ENCODE results near the gene RIOK1. TPM values are rescaled to one million over a fixed set of nuclear protein-coding genes. Genes with fewer than 3 reads are reported as not detected.

Gene RIOK1
- total and polyA plus RNA-seq, 11 donors = 7.0 to 14.4 (median 9.7) TPM

DNA sequence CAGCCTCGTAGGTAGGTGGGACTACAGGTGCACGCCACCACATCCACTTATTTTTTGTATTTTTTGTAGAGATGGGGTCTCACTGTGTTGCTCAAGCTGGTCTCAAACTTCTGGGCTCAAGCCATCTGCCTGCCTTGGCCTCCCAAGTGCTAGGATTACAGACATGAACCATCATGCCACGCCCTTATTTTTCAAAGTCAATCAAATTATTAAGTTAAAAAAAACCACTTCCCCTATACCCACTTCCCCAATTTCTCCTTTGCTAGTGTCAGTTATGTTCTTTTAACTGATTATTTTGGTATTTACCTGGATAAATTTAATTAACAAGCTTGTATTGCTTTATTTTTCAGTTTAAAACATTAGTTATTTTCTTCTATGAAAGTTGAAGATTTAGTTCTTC lies 49.6 kb downstream of the RIOK1 start:
- ATAC-seq (no peak), DNase-seq (no peak)
- peaks cover 0 to 9% (median 0%) of the 10 kb centered on the region in 12 donors for H3K9me3 ChIP-seq
- intact Hi-C loops (cut with DNase I) = loop anchor here in 1 of 10 donors (10.0 kb wide), 1 partner anchor 116 kb away; no protein-coding TSS in a partner anchor
- H3K36me3 ChIP-seq = no peaks in the 10 kb centered on the region
- H3K4me3 ChIP-seq = no peak overlapping the region
- no peaks in the 10 kb centered on the region for H3K27me3 ChIP-seq
- 80 to 94% (median 89%) methylated on average over 3 of the region's 3 CpGs for WGBS, 4 donors
- no peak for TF ChIP-seq POLR2A (IDR thresholded peaks at IDR 0.05)
- TF ChIP-seq, protein P1, sequence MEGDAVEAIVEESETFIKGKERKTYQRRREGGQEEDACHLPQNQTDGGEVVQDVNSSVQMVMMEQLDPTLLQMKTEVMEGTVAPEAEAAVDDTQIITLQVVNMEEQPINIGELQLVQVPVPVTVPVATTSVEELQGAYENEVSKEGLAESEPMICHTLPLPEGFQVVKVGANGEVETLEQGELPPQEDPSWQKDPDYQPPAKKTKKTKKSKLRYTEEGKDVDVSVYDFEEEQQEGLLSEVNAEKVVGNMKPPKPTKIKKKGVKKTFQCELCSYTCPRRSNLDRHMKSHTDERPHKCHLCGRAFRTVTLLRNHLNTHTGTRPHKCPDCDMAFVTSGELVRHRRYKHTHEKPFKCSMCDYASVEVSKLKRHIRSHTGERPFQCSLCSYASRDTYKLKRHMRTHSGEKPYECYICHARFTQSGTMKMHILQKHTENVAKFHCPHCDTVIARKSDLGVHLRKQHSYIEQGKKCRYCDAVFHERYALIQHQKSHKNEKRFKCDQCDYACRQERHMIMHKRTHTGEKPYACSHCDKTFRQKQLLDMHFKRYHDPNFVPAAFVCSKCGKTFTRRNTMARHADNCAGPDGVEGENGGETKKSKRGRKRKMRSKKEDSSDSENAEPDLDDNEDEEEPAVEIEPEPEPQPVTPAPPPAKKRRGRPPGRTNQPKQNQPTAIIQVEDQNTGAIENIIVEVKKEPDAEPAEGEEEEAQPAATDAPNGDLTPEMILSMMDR (IDR thresholded peaks at IDR 0.05) = no peak
- no peaks in the 10 kb centered on the region for H3K4me1 ChIP-seq
- H3K27ac ChIP-seq = no peak overlapping the region

DNA sequence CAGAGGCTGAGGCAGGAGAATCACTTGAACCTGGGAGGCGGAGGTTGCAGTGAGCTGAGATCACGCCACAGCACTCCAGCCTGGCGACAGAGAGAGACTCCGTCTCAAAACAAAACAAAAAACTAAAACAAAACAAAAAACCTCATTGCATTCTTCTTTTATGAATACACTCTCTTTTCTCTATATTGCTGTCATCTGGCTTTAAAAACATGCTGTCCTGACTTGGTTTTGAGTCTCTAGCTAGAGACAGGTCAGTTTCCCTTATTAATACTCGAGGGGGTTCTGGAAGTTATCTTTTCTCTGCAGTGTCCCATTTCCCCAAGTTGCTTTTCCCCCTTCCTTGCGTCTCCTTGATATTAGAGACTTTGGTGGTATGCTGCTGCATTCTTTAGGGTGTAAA lies 50.9 kb downstream of the RIOK1 start:
- H3K27me3 ChIP-seq = no peaks in the 10 kb centered on the region
- no peaks in the 10 kb centered on the region for H3K4me1 ChIP-seq
- peaks cover 0 to 8% (median 0%) of the 10 kb centered on the region in 12 donors for H3K9me3 ChIP-seq
- TF ChIP-seq, protein P1 (IDR thresholded peaks at IDR 0.05) = no peak
- no peak for TF ChIP-seq POLR2A (IDR thresholded peaks at IDR 0.05)
- ATAC-seq = no peak
- intact Hi-C loops (cut with DNase I) = no loop called here
- no peak overlapping the region for H3K4me3 ChIP-seq
- DNase-seq = no peak
- H3K27ac ChIP-seq = no peak overlapping the region
- H3K36me3 ChIP-seq = no peaks in the 10 kb centered on the region
- 67 to 81% (median 69%) methylated on average over 6 of the region's 6 CpGs for WGBS, 4 donors

DNA sequence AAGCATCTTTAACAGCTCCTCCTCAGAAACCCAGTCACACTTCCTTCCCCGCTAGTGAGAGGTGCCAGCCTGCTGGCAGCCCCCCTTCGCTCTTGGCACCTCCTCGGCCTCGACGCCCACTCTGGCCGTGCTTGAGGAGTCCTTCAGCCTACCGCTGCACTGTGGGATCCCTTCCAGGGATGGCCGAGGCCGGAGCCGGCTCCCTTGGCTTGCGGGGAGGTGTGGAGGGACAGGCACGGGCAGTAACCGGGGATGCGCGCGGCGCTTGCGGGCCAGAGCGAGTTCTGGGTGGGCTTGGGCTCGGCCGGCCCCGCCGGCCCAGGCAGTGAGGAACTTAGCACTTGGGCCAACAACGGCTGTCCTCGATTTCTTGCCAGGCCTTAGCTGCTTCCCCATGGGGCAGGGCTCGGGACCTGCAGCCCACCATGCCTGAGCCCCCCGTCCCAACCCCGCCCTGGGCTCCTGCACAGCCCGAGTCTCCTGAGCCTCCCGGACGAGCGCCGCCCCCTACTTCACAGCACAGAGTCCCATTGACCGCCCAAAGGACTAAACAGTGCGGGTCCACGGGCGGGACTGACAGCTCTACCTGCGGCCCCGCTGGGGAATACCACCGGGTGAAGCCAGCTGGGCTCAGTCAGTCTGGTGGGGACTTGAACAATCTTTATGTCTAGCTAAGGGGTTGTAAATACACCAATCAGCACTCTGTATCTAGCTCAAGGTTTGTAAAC lies 51.6 kb downstream of the RIOK1 start:
- 86 to 90% (median 89%) methylated on average over 18 to 40 of the region's 40 CpGs for WGBS, 4 donors
- intact Hi-C loops (cut with DNase I) = no loop called here
- TF ChIP-seq, protein P1 (IDR thresholded peaks at IDR 0.05) = no peak
- no peak for TF ChIP-seq POLR2A (IDR thresholded peaks at IDR 0.05)
- no peaks in the 10 kb centered on the region for H3K36me3 ChIP-seq
- no peaks in the 10 kb centered on the region for H3K27me3 ChIP-seq
- no peak for DNase-seq
- no peaks in the 10 kb centered on the region for H3K4me1 ChIP-seq
- ATAC-seq = no peak
- H3K4me3 ChIP-seq = no peak overlapping the region
- no peak overlapping the region for H3K27ac ChIP-seq
- H3K9me3 ChIP-seq = peaks cover 0 to under 1% (median 0%) of the 10 kb centered on the region in 12 donors

DNA sequence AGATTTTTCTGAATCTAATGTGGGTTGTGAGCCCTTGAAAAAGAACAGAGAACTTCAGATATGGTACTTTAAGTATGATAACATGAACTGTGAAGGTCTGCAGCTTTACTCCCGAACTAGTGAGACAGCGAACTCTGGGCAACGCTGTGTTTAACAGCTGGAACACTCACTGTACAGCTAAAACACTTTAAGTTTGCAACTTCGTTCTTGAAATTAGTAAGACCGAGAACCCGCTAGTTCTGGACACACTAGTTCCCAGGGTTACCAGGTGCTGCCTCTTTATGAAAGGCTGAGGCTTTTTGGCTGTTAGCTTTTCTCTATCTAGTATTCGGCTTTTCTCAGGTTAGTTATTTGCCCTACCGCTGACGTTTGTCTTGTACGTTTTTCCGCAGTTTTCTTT lies 52.9 kb downstream of the RIOK1 start:
- Histone ChIP-seq H3K27ac (no peak overlapping the region), H3K4me1 (no peaks in the 10 kb centered on the region), H3K36me3 (no peaks in the 10 kb centered on the region), H3K27me3 (no peaks in the 10 kb centered on the region), H3K9me3 (no peaks in the 10 kb centered on the region), H3K4me3 (no peak overlapping the region)
- ATAC-seq (no peak), DNase-seq (no peak)
- 88 to 96% (median 93%) methylated on average over 11 of the region's 11 CpGs for WGBS, 4 donors
- intact Hi-C loops (cut with DNase I) = no loop called here
- no peak for TF ChIP-seq POLR2A (IDR thresholded peaks at IDR 0.05)
- TF ChIP-seq, protein P1 (IDR thresholded peaks at IDR 0.05) = no peak

Data from heart left ventricle (tissue), 16 donors.